HFFc6 (cell line): ENCODE data around the gene FAS. TPM values are rescaled to one million over a fixed set of nuclear protein-coding genes. Genes with fewer than 3 reads are reported as not detected.

Source experiments
- DNase-seq: peaks from one replicate; pipeline ENCODE4 v3.0.0-alpha.2; 2018
- H3K27ac Mint-ChIP-seq: 2 replicates; pipeline ENCODE4 v1.8.0; 2020; ENCODE audit warnings: mild to moderate bottlenecking, mixed read lengths
- H3K27me3 Mint-ChIP-seq: 2 replicates; pipeline ENCODE4 v1.8.0; 2021; ENCODE audit warnings: mild to moderate bottlenecking, moderate library complexity, mixed read lengths; ENCODE audit not compliant: insufficient read depth
- H3K36me3 Mint-ChIP-seq: 2 replicates; pipeline ENCODE4 v1.8.0; 2021; ENCODE audit warnings: low read depth, mixed read lengths
- H3K4me1 Mint-ChIP-seq: 2 replicates; pipeline ENCODE4 v1.8.0; 2020; ENCODE audit warnings: low read depth, mixed read lengths
- H3K4me3 Mint-ChIP-seq: 2 replicates; pipeline ENCODE4 v1.8.0; 2020; ENCODE audit warnings: mild to moderate bottlenecking, moderate library complexity, mixed read lengths
- H3K9me3 Mint-ChIP-seq: 2 replicates; pipeline ENCODE4 v1.8.0; 2020; ENCODE audit warnings: mild to moderate bottlenecking, mixed read lengths
- CTCF ChIP-seq: fragments of 200-600 bp; sonication (generic); IDR thresholded peaks from 2 replicates; pipeline ENCODE4 v1.5.0; 2021; ENCODE audit warnings: antibody characterized with exemption, mild to moderate bottlenecking
- total RNA-seq, 6 experiments: library from RNA; stranded (reverse); fragmentation: NEBNext Ultra II Directional; extraction: Animal tissue kit (Norgen Biotek cat#: 25700); gene quantifications; 2 replicates in 1 of 6; 3 replicates in 5 of 6; pipeline ENCODE4 v1.2.3, GENCODE V29; 2021

The FAS gene
- total RNA-seq, 6 experiments from 2014 or later: 52.9 to 62.9 (median 57.5) TPM

GRCh38 chr10:89035461-89035860, 44.9 kb downstream of the FAS start:
- DNase-seq: no peak
- no peak overlapping the region for H3K27ac Mint-ChIP-seq
- no peak for TF ChIP-seq CTCF

GRCh38 chr10:89037096-89037495, 46.5 kb downstream of the FAS start:
- no peaks in the 10 kb centered on the region; the same call in 1 of the 2 replicates for H3K27me3 Mint-ChIP-seq
- H3K9me3 Mint-ChIP-seq: no peaks in the 10 kb centered on the region
- H3K4me1 Mint-ChIP-seq: peaks cover 10% of the 10 kb centered on the region
- no peak overlapping the region for H3K27ac Mint-ChIP-seq
- 0 out of 2 replicates have a peak, but pooled peaks cover 6% of the 10 kb centered on the region for H3K36me3 Mint-ChIP-seq
- TF ChIP-seq CTCF: no peak
- DNase-seq: no peak
- no peak overlapping the region for H3K4me3 Mint-ChIP-seq

More at GRCh38 chr10:89035461-89035860, 44.9 kb downstream of the FAS start:
- Mint-ChIP-seq H3K27me3 (no peaks in the 10 kb centered on the region; the same call in 1 of the 2 replicates), H3K4me3 (no peak overlapping the region), H3K9me3 (no peaks in the 10 kb centered on the region), H3K36me3 (no peaks in the 10 kb centered on the region), H3K4me1 (peaks cover 21% of the 10 kb centered on the region)

DNA sequence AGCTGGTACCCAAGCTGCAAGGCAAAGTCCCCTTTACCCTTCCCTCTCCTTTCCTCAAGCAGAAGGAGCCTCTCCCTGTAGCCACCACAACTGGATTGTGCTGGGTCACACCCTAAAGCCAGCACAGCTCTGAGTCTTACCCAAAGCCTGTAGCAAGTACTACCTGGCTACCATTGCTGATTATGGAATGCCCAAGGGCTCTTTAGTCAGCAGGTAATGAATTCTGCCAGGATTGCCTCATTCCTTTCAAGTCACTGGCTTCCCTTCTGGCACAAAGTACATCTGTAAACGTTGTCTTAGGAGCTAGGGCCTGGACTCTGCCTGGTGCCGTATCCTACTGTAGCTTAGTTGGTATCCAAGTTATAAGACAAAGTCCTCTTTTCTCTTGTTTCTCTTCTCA, 52.0 kb downstream of the FAS start:
- no peaks in the 10 kb centered on the region for H3K9me3 Mint-ChIP-seq
- no peak overlapping the region for H3K4me3 Mint-ChIP-seq
- no peak for TF ChIP-seq CTCF
- no peaks in the 10 kb centered on the region; the same call in 1 of the 2 replicates for H3K27me3 Mint-ChIP-seq
- H3K27ac Mint-ChIP-seq: no peak overlapping the region
- DNase-seq: no peak
- H3K4me1 Mint-ChIP-seq: peaks cover 7% of the 10 kb centered on the region
- 0 out of 2 replicates have a peak, but pooled peaks cover 6% of the 10 kb centered on the region for H3K36me3 Mint-ChIP-seq

- H3K27me3 Mint-ChIP-seq: no peaks in the 10 kb centered on the region; the same call in 1 of the 2 replicates
- H3K4me3 Mint-ChIP-seq: no peak overlapping the region
- DNase-seq: no peak
- peaks cover 12% of the 10 kb centered on the region for H3K4me1 Mint-ChIP-seq
- H3K36me3 Mint-ChIP-seq: 0 out of 2 replicates have a peak, but pooled peaks cover 6% of the 10 kb centered on the region
- H3K27ac Mint-ChIP-seq: no peak overlapping the region
- no peaks in the 10 kb centered on the region for H3K9me3 Mint-ChIP-seq
- no peak for TF ChIP-seq CTCF
Observed at GRCh38 chr10:89043052-89043451, 52.5 kb downstream of the FAS start.

DNA sequence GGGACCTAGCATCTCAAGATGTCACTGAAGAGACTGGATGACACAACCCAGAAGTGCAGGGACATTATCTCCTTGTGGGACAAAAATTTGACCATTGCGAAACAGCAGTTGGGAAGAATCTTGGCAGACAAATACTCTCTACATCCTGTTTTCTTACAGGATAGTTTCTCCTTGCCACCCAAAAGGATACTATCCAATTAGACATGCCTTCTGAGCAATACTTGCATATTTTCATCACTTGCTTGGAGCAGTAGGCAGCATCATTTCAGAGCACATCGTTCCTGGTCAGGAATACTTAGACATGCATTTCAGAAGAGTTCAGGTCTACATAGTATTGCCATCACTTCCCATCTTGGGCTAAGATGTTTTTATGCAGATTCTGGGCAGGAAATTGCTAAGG, 56.8 kb downstream of the FAS start:
- Mint-ChIP-seq H3K4me1 (peaks cover 15% of the 10 kb centered on the region), H3K9me3 (no peaks in the 10 kb centered on the region), H3K4me3 (no peak overlapping the region), H3K36me3 (no peaks in the 10 kb centered on the region), H3K27ac (no peak overlapping the region), H3K27me3 (no peaks in the 10 kb centered on the region)
- DNase-seq: peak; percentile 16
- TF ChIP-seq CTCF: no peak

GRCh38 chr10:89051593-89051992, 61.0 kb downstream of the FAS start:
- H3K4me3 Mint-ChIP-seq: no peak overlapping the region
- no peaks in the 10 kb centered on the region for H3K9me3 Mint-ChIP-seq
- DNase-seq: no peak
- H3K27ac Mint-ChIP-seq: no peak overlapping the region
- H3K36me3 Mint-ChIP-seq: no peaks in the 10 kb centered on the region
- no peak for TF ChIP-seq CTCF
- no peaks in the 10 kb centered on the region for H3K27me3 Mint-ChIP-seq
- peaks cover 15% of the 10 kb centered on the region for H3K4me1 Mint-ChIP-seq
